Stimulated activated CD4-positive, alpha-beta T cell treated with anti-CD3 and anti-CD28 coated beads, Interleukin-4, amount 100 ng/mL, for 4 hours (primary cell): ENCODE results near the gene RRM2.
A peak's percentile ranks its signal among the peaks of the same experiment; 100 is the strongest.
"Not testable (repeated sequence)": the region's sequence is repeated elsewhere in the genome, so short reads cannot be mapped to it uniquely, and the experiment has no call there.

Experiments
- DNase-seq, 2 experiments: peaks; one replicate each; pipeline ENCODE4 v3.0.0-alpha.2; 2020

RRM2 gene

GRCh38 chr2:10132996-10133647 lies 10.6 kb downstream of the RRM2 start:
- no peak for DNase-seq

GRCh38 chr2:10135296-10136089 lies 13.0 kb downstream of the RRM2 start:
- DNase-seq, result no peak

- DNase-seq, result no peak
These were observed 13.8 kb downstream of the RRM2 start for GRCh38 chr2:10136101-10136934.

GRCh38 chr2:10137053-10137843 lies 14.7 kb downstream of the RRM2 start:
- no peak for DNase-seq

GRCh38 chr2:10139536-10139935 lies 17.0 kb downstream of the RRM2 start:
- DNase-seq, result no peak

- DNase-seq, result no peak
These were observed 18.5 kb downstream of the RRM2 start for GRCh38 chr2:10140841-10141610.

- peak; percentile 19 to 37 for DNase-seq
These were observed 19.4 kb downstream of the RRM2 start for GRCh38 chr2:10141736-10142639.

GRCh38 chr2:10142640-10142965 lies 20.1 kb downstream of the RRM2 start:
- no peak for DNase-seq

GRCh38 chr2:10144771-10145518 lies 22.4 kb downstream of the RRM2 start:
- no peak for DNase-seq

- DNase-seq, result no peak
These were observed 23.2 kb downstream of the RRM2 start for GRCh38 chr2:10145519-10146357.

GRCh38 chr2:10146366-10147005 lies 23.9 kb downstream of the RRM2 start:
- no peak for DNase-seq

- DNase-seq, result not testable (repeated sequence)
These were observed 24.6 kb downstream of the RRM2 start for GRCh38 chr2:10147050-10147660.

GRCh38 chr2:10148268-10148667 lies 25.7 kb downstream of the RRM2 start:
- no peak for DNase-seq

- DNase-seq, result no peak
These were observed 27.1 kb downstream of the RRM2 start for GRCh38 chr2:10149635-10150034.

- no peak for DNase-seq
These were observed 27.9 kb downstream of the RRM2 start for GRCh38 chr2:10150436-10150835.

- no peak for DNase-seq
These were observed 28.9 kb downstream of the RRM2 start for GRCh38 chr2:10151462-10151861.

- DNase-seq, result no peak
These were observed 34.8 kb downstream of the RRM2 start for GRCh38 chr2:10157293-10157692.

GRCh38 chr2:10158681-10159080 lies 36.1 kb downstream of the RRM2 start:
- no peak for DNase-seq
